Mucosa of gallbladder (tissue), 1 donor: ENCODE measurements around the gene CPSF6. TPM values are rescaled to one million over a fixed set of nuclear protein-coding genes. Genes with fewer than 3 reads are reported as not detected.

ENCODE experiments used
- DNase-seq: peaks from one replicate; pipeline ENCODE4 v3.0.0-alpha.2; 2020; ENCODE audit warnings: low spot score
- total RNA-seq: library from RNA; stranded (reverse); gene quantifications from one replicate; pipeline ENCODE4 v1.2.1, GENCODE V29; 2021
- donor health status: DM: no; HTN: no; CAD: no.

The CPSF6 gene
- total RNA-seq, 1 donor from 2014 or later, result 44.7 TPM

DNA sequence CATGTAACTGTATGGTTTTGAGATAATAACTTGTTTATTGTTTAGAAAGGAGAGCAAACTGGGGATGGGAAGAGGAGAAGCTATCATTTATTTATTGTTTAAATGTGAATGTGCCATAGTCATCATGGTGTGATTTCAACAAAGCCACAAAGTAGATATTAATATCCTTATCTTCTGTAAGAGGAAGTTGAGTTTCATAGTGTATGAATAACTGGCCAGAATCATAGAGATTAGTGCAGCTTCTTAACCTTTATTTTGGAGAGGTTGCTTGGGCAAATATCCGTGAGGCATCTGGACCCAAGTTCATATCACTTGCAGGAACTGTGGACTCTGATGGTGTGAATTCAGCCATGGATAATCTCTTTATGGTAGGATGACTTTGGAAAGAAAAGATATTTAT, 82.0 kb downstream of the CPSF6 start:
- no peak for DNase-seq

Other genes starting within 250 kb of the CPSF6 start
- gene LYZ, start 108.8 kb downstream of the CPSF6 start, total RNA-seq, result 1,541 TPM
- 12.7 TPM for gene YEATS4, start 120.2 kb downstream of the CPSF6 start, total RNA-seq
- gene FRS2, start 230.8 kb downstream of the CPSF6 start, total RNA-seq, result 31.1 TPM